Nephron progenitor cell (in vitro differentiated cells): ENCODE results near the gene PCCB.
A peak's percentile ranks its signal among the peaks of the same experiment; 100 is the strongest.

Source experiments
- DNase-seq: peaks from one replicate; pipeline ENCODE4 v3.0.0; 2021
- H3K27ac Mint-ChIP-seq: 2 replicates; pipeline ENCODE4 v1.8.0; 2021; ENCODE audit warnings: mild to moderate bottlenecking, moderate library complexity, mixed read lengths
- H3K27me3 Mint-ChIP-seq: 2 replicates; pipeline ENCODE4 v1.8.0; 2021; ENCODE audit warnings: mild to moderate bottlenecking, low read depth, mixed read lengths; ENCODE audit not compliant: poor library complexity
- H3K36me3 Mint-ChIP-seq: 2 replicates; pipeline ENCODE4 v1.8.0; 2021; ENCODE audit warnings: low read depth, mixed read lengths
- H3K4me1 Mint-ChIP-seq: 2 replicates; pipeline ENCODE4 v1.8.0; 2021; ENCODE audit warnings: mixed read lengths
- H3K4me3 Mint-ChIP-seq: 2 replicates; pipeline ENCODE4 v1.8.0; 2021; ENCODE audit warnings: mild to moderate bottlenecking, moderate library complexity, mixed read lengths
- H3K9me3 Mint-ChIP-seq: 2 replicates; pipeline ENCODE4 v1.8.0; 2021; ENCODE audit warnings: mild to moderate bottlenecking, moderate library complexity, mixed read lengths
- TF ChIP-seq, protein P1 (sequence below): fragments of 200-600 bp; sonication (generic); IDR thresholded peaks from 2 replicates; pipeline ENCODE4 v1.5.0; 2021; ENCODE audit warnings: antibody characterized with exemption

PCCB gene

DNA sequence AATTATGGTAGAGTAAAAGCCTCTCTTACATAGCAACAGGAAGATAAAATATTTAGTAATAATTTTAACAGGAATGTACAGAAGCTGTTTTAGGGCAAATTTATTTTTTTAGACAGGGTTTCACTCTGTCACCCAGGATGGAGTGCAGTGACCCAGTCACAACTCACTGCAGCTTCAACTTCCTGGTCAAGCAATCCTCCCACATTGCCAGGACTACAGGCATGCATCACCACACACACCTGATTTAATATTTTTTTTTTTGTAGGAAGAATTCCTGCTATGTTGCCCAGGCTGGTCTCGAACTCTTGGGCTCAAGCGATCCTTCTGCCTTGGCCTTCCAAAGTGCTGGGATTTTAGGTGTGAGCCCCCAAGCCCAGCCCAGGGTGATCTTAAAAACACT is 61.1 kb downstream of the PCCB start:
- Mint-ChIP-seq H3K9me3 (peaks cover 15% of the 10 kb centered on the region), H3K27ac (no peak overlapping the region), H3K4me1 (peaks cover 7% of the 10 kb centered on the region), H3K27me3 (no peaks in the 10 kb centered on the region), H3K36me3 (peaks cover 66% of the 10 kb centered on the region), H3K4me3 (no peak overlapping the region)
- TF ChIP-seq, protein P1, sequence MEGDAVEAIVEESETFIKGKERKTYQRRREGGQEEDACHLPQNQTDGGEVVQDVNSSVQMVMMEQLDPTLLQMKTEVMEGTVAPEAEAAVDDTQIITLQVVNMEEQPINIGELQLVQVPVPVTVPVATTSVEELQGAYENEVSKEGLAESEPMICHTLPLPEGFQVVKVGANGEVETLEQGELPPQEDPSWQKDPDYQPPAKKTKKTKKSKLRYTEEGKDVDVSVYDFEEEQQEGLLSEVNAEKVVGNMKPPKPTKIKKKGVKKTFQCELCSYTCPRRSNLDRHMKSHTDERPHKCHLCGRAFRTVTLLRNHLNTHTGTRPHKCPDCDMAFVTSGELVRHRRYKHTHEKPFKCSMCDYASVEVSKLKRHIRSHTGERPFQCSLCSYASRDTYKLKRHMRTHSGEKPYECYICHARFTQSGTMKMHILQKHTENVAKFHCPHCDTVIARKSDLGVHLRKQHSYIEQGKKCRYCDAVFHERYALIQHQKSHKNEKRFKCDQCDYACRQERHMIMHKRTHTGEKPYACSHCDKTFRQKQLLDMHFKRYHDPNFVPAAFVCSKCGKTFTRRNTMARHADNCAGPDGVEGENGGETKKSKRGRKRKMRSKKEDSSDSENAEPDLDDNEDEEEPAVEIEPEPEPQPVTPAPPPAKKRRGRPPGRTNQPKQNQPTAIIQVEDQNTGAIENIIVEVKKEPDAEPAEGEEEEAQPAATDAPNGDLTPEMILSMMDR: no peak
- no peak for DNase-seq

DNA sequence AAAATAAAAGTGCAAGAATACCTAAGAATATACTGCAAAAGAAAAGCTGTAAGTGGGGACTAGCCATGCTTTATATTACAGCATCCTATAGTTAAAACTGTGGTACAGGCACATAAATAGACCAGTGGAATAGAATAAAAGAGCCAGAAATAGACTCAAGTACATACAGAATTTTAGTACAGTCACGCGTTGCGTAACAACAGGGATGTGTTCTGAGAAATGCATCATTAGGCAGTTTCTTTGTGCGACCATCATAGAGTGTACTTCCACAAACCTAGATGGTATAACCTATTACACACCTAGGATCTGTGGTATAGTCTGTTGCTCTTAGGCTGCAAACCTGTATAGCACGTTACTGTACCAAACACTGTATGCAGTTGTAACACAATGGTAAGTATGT is 61.8 kb downstream of the PCCB start:
- peaks cover 65% of the 10 kb centered on the region for H3K36me3 Mint-ChIP-seq
- no peak overlapping the region for H3K4me3 Mint-ChIP-seq
- H3K4me1 Mint-ChIP-seq: peaks cover 7% of the 10 kb centered on the region
- H3K9me3 Mint-ChIP-seq: peaks cover 10% of the 10 kb centered on the region
- no peak for DNase-seq
- no peaks in the 10 kb centered on the region for H3K27me3 Mint-ChIP-seq
- no peak overlapping the region for H3K27ac Mint-ChIP-seq
- TF ChIP-seq, protein P1: no peak

DNA sequence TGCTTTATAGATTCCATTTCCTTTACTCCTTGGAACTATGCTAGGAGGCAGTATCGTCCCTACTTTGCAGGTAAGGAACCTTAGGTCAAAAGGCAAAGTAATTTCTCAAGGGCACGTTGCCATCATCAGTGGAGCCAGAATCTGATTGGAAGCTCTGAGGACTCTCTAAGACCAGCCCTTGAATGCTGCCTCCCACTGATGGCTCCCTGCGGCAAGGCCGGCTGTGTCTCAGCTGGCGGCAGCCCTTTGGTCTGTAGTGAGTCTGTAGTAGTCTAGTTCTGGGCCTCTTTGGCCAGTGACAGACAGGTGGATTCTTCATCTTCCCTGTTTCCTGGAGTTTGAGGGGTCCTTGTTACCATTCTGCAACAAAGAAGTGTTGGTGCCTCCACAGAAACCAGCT is 76.2 kb downstream of the PCCB start:
- Mint-ChIP-seq H3K4me3 (no peak overlapping the region), H3K36me3 (peaks cover 88% of the 10 kb centered on the region), H3K27ac (no peak overlapping the region), H3K27me3 (peaks cover 4% of the 10 kb centered on the region), H3K4me1 (no peaks in the 10 kb centered on the region), H3K9me3 (peaks cover 38% of the 10 kb centered on the region)
- DNase-seq: no peak
- TF ChIP-seq, protein P1: no peak

DNA sequence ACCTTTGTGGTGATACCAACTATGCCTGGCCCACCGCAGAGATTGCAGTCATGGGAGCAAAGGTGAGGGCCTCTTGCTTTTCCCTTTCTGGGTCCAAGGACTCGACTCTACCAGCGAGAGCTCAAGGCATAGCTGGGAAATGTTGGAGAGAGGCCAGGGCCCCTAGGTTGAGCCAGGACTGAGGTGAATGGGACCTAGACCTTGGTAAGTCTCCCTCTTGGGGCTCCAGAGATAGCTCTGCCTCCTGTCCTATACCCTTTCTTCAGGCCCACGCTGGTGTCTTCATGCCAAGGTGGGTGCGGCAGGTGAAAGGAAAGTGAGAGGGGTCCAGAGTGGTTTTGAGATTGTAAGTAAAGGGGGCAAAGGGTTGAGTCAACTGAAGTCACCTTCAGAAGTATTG is 77.5 kb downstream of the PCCB start:
- peaks cover 24% of the 10 kb centered on the region for H3K9me3 Mint-ChIP-seq
- no peak overlapping the region for H3K4me3 Mint-ChIP-seq
- H3K27ac Mint-ChIP-seq: no peak overlapping the region
- TF ChIP-seq, protein P1: no peak
- peaks cover 84% of the 10 kb centered on the region for H3K36me3 Mint-ChIP-seq
- peaks cover 4% of the 10 kb centered on the region for H3K27me3 Mint-ChIP-seq
- H3K4me1 Mint-ChIP-seq: no peaks in the 10 kb centered on the region
- no peak for DNase-seq

DNA sequence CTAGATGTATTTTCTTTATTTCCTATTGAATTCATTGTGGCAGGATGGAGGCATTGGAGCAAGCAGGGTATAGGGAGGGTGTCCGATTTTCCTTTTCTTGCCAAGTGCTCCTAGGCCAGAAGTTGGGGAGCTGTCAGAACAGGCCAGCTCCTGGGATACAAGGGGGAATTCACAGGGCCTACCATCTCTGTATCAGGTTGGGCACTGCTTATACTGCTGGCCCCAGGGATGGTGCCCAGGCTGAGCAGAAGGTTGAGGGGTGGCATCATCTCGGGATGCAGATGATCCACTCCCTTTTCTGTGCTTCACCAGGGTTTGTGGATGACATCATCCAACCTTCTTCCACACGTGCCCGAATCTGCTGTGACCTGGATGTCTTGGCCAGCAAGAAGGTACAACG is 79.5 kb downstream of the PCCB start:
- no peak for DNase-seq
- Mint-ChIP-seq H3K27ac (peak overlapping the region; percentile 24), H3K36me3 (peaks cover 83% of the 10 kb centered on the region), H3K4me1 (no peaks in the 10 kb centered on the region), H3K4me3 (no peak overlapping the region), H3K27me3 (peaks cover 4% of the 10 kb centered on the region), H3K9me3 (peaks cover 5% of the 10 kb centered on the region)
- TF ChIP-seq, protein P1: no peak

DNA sequence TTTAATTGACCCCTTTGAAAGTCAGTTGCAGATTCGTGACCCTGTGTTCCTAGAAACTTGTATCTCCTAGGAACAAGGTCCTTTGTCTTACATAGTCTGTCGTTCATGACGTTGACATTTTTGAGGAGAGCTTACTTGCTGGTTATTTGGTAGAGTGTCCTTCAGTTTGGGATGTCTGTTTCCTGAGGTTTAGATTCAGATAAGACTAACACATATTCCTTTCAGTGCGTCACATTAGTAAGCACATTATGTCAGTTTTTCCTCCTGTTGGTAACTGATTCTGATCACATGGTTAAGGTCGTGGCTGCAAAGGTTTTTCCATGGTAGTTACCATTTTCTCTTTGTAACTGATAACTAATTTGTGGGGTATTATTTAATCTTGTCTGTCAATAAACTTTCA is 80.8 kb downstream of the PCCB start:
- peaks cover 3% of the 10 kb centered on the region for H3K9me3 Mint-ChIP-seq
- peaks cover 80% of the 10 kb centered on the region for H3K36me3 Mint-ChIP-seq

More for the DNA sequence above, 80.8 kb downstream of the PCCB start:
- no peak overlapping the region for H3K4me3 Mint-ChIP-seq
- peaks cover 3% of the 10 kb centered on the region for H3K27me3 Mint-ChIP-seq
- no peak overlapping the region for H3K27ac Mint-ChIP-seq
- TF ChIP-seq, protein P1: no peak
- no peaks in the 10 kb centered on the region for H3K4me1 Mint-ChIP-seq
- DNase-seq: no peak
